GM18519 (cell line): ENCODE measurements around the gene MMP15.
"Not testable (repeated sequence)": the region's sequence is repeated elsewhere in the genome, so short reads cannot be mapped to it uniquely, and the experiment has no call there.

Source experiments
- ATAC-seq: cut with Tn5 transposase; IDR thresholded peaks from one replicate; pipeline ENCODE4 v1.9.1; 2021; ENCODE audit warnings: mild to moderate bottlenecking, moderate library complexity; ENCODE audit not compliant: unreplicated experiment, low FRiP score

MMP15 gene

GRCh38 chr16:58084635-58085034, 59.1 kb downstream of the MMP15 start:
- no peak for ATAC-seq

DNA sequence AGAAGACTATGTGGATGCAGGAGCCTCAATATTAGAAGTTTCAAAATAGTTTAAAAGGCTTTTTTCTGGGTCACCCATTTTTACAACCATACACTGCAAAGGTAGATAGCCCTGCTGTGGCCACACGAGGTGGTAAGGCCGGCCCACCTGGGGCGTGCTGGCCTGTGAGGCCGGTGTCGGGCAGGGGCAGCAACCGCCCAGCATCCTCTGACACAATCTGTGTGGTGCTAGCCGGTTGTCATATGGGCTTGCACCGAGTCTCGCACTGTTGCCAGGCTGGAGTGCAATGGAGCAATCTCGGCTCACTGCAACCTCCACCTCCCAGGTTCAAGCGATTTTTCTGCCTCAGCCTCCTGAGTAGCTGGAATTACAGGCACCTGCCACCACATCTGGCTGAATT, 59.6 kb downstream of the MMP15 start:
- no peak for ATAC-seq

GRCh38 chr16:58085584-58086251, 60.2 kb downstream of the MMP15 start:
- ATAC-seq = no peak

DNA sequence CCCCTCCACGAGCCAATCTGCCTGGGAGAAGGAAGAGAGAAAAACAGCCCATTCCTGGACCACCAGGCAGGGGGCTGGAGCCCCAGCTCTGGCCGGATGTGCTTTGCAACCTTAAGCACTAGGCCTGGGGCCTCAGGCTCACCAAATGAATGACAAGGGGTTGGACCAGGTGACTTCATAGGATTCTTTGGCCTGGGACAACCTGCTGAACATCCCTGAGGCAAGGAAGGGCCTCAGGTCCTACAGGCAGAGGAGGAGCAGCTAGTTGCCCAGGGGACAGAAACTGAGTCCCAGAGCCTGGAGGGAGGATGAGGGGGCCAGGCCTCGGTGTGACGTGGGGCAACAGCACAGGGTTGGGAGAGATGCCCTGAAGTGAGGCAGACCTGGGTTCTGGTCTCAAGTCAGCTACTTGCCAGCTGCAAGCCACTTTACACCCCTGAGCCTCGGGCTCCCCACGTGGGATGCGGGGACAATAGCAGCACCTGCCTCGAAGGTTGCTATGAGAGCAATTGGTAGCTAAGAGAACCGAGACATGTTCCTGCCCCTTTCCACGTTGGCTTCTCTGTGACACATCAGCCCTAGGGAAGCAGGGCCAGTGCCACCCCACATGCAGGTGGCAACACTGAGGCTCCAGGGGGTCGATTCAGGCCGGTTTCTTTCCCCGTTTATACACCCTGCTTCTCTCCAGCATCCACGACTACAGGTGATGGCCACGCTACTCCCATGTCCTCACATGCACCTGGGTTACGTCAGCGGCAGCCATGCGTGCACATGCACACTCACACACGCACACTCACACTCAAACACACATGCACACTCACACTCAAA, 61.0 kb downstream of the MMP15 start:
- ATAC-seq = no peak

GRCh38 chr16:58087209-58087913, 61.8 kb downstream of the MMP15 start:
- no peak for ATAC-seq

DNA sequence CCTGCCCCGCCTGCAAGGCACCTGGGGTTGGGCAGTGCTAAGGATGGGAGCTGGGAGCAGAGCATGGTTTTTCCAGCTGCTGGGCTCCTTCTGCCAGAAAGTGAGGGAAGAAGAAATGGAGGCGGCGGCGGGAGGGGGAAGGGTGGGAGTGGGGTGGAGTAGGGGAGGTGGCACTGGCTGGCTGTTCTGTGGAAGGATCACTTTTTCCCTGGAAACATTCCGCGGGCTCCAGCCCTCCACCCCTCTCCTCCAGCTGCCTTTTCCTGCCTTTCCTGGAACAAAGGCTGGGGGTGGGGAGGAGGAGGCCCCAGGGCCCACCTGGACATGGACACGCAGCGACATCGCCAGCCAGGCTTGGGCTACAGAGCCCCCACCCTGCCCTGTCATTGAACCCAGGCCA, 62.5 kb downstream of the MMP15 start:
- no peak for ATAC-seq

- not testable (repeated sequence) for ATAC-seq
Observed at GRCh38 chr16:58090396-58090795, 64.8 kb downstream of the MMP15 start.

GRCh38 chr16:58094026-58094425, 68.5 kb downstream of the MMP15 start:
- no peak for ATAC-seq

DNA sequence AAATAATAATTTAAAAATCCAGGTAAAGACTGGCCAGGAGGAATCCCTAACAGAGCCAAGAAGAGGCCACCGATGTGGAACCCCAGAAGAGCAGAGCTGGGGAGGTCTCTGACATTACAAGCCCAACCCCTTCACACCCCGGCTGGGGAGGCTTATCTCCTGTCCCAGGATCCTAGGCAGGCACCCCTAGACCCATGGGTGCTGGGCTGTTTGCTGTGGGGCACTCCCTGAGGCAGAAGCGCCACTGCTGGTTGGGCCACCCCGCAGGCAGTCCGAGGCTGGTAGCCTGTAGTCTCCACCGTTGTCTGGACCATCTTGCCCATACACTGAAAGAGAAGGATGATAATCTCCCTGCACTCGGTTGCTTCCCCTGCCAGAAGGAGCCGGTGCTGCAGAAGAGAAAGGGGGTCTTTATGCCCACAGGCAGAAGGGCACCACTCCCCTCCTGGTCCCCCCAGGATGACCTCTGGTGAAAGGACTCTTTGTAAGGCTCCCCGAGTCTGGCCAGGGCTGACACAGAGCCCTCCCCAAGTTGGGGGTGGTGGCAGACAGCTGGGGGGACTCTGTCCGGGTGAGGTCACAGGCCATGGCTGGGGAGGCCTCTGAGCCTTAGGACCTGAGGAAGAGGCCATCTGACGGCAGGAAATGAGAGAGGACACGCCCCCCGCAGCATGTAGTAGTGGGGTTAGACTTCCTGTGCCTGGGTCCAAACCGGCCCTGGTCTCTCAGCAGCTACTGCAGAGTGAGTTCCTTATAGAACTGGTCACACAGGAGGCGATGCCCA, 69.4 kb downstream of the MMP15 start:
- ATAC-seq = no peak

- ATAC-seq = not testable (repeated sequence)
Observed at GRCh38 chr16:58095575-58095960, 70.0 kb downstream of the MMP15 start.

DNA sequence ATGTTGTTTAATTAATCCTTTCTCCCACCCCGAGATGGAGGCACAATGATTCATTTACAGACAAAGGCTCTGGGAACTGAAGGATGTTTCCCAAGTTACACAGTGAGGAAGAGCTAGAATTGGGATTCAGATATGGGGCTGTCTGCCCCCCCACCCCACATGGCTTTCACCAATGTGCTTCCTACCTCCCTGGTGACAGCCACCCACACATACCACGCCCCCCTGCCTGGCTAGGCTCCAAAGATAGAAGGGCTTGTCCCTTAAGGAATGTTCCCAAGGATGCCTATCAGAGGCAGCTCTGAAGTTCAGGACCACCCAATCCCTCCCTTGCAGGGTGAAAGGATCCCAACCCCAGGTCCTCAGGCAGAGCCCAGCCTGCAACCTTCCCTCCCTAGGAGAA, 70.7 kb downstream of the MMP15 start:
- ATAC-seq = no peak
